HG02981 (cell line): ENCODE measurements around the gene GRHL1.

Experiments
- ATAC-seq: cut with Tn5 transposase; IDR thresholded peaks from one replicate; pipeline ENCODE4 v1.9.1; 2021; ENCODE audit warnings: mild to moderate bottlenecking, moderate library complexity; ENCODE audit not compliant: unreplicated experiment

GRHL1 gene

GRCh38 chr2:9992427-9993187 is 41.1 kb downstream of the GRHL1 start:
- no peak for ATAC-seq

GRCh38 chr2:9993488-9994165 is 42.1 kb downstream of the GRHL1 start:
- no peak for ATAC-seq

GRCh38 chr2:9994462-9994861 is 43.0 kb downstream of the GRHL1 start:
- no peak for ATAC-seq

- ATAC-seq, result no peak
Measured at GRCh38 chr2:9995059-9995458, 43.6 kb downstream of the GRHL1 start.

GRCh38 chr2:9996321-9996720 is 44.8 kb downstream of the GRHL1 start:
- no peak for ATAC-seq

- ATAC-seq, result no peak
Measured at GRCh38 chr2:9997936-9998335, 46.4 kb downstream of the GRHL1 start.

GRCh38 chr2:9998916-9999654 is 47.6 kb downstream of the GRHL1 start:
- no peak for ATAC-seq

- ATAC-seq, result no peak
Measured at GRCh38 chr2:9999693-10000092, 48.2 kb downstream of the GRHL1 start.

GRCh38 chr2:10000541-10000940 is 49.0 kb downstream of the GRHL1 start:
- ATAC-seq, result no peak

GRCh38 chr2:10001586-10001985 is 50.1 kb downstream of the GRHL1 start:
- no peak for ATAC-seq

- no peak for ATAC-seq
Measured at GRCh38 chr2:10002109-10002508, 50.6 kb downstream of the GRHL1 start.

GRCh38 chr2:10002681-10003080 is 51.2 kb downstream of the GRHL1 start:
- ATAC-seq, result no peak

- ATAC-seq, result no peak
Measured at GRCh38 chr2:10003206-10004125, 52.0 kb downstream of the GRHL1 start.

GRCh38 chr2:10004401-10004800 is 52.9 kb downstream of the GRHL1 start:
- no peak for ATAC-seq

GRCh38 chr2:10004836-10005235 is 53.3 kb downstream of the GRHL1 start:
- ATAC-seq, result no peak

GRCh38 chr2:10005461-10006235 is 54.2 kb downstream of the GRHL1 start:
- no peak for ATAC-seq

- ATAC-seq, result no peak
Measured at GRCh38 chr2:10006236-10007161, 55.0 kb downstream of the GRHL1 start.

GRCh38 chr2:10007435-10007834 is 55.9 kb downstream of the GRHL1 start:
- ATAC-seq, result no peak
